Liver (tissue), 3 donors: Measurements from ENCODE around the gene BFAR.

Source experiments
- ATF3 ChIP-seq: IDR thresholded peaks from 2 replicates; pipeline ENCODE4 v1.6.1; 2016; ENCODE audit warnings: antibody characterized with exemption
- CTCF ChIP-seq: fragments of 150-350 bp; IDR thresholded peaks from 2 replicates; pipeline ENCODE4 v1.5.1; 2017; ENCODE audit warnings: improper control_type of control experiment, low read depth, low read length; ENCODE audit not compliant: missing input control
- EGR1 ChIP-seq, 2 donors: IDR thresholded peaks; 2 replicates each; pipeline ENCODE4 v1.6.1; 2016 to 2018; ENCODE audit warnings: antibody characterized with exemption in 2 of 2, low read depth in 2 of 2
- GABPA ChIP-seq, 2 donors: IDR thresholded peaks in 1 of 2; conservative IDR thresholded peaks in 1 of 2; 2 replicates each; pipeline ENCODE4 v1.6.1; 2016; ENCODE audit warnings: antibody characterized with exemption in 2 of 2, mild to moderate bottlenecking in 1 of 2, moderate library complexity in 1 of 2
- HNF4G ChIP-seq: IDR thresholded peaks from 2 replicates; pipeline ENCODE4 v1.6.1; 2016; ENCODE audit warnings: antibody characterized with exemption
- JUND ChIP-seq, 2 donors: IDR thresholded peaks; 2 replicates each; pipeline ENCODE4 v1.6.1; 2016; ENCODE audit warnings: antibody characterized with exemption in 2 of 2
- MAX ChIP-seq: IDR thresholded peaks from 2 replicates; pipeline ENCODE4 v1.6.1; 2016; ENCODE audit warnings: antibody characterized with exemption
- RAD21 ChIP-seq, 2 donors: IDR thresholded peaks; 2 replicates each; pipeline ENCODE4 v1.6.1; 2016; ENCODE audit warnings: antibody characterized with exemption in 2 of 2, mild to moderate bottlenecking in 2 of 2
- REST ChIP-seq: IDR thresholded peaks from 2 replicates; pipeline ENCODE4 v1.6.1; 2016; ENCODE audit warnings: antibody characterized with exemption, mild to moderate bottlenecking
- RXRA ChIP-seq, 2 donors: IDR thresholded peaks; 2 replicates each; pipeline ENCODE4 v1.6.1; 2017 to 2018; ENCODE audit warnings: antibody characterized with exemption in 2 of 2, mild to moderate bottlenecking in 1 of 2
- SP1 ChIP-seq: IDR thresholded peaks from 2 replicates; pipeline ENCODE4 v1.6.1; 2018; ENCODE audit warnings: antibody characterized with exemption, mild to moderate bottlenecking
- TAF1 ChIP-seq: conservative IDR thresholded peaks from 2 replicates; pipeline ENCODE4 v1.6.1; 2016; ENCODE audit warnings: antibody characterized with exemption, mild to moderate bottlenecking
- YY1 ChIP-seq: IDR thresholded peaks from 2 replicates; pipeline ENCODE4 v1.6.1; 2016; ENCODE audit warnings: antibody characterized with exemption, mild to moderate bottlenecking
- TF ChIP-seq, protein P1 (sequence below): IDR thresholded peaks from 2 replicates; pipeline ENCODE4 v1.6.1; 2016; ENCODE audit warnings: antibody characterized with exemption
- donor health status: healthy.
- donor health status: healthy.

GRCh38 chr16:14586637-14587305 is 46.0 kb upstream of the BFAR start:
- TF ChIP-seq ATF3, result no peak
- TF ChIP-seq CTCF, result no peak
- no peak for TF ChIP-seq HNF4G
- TF ChIP-seq REST, result no peak
- no peak for TF ChIP-seq MAX
- no peak for TF ChIP-seq JUND (IDR thresholded peaks at IDR 0.05)
- TF ChIP-seq GABPA (IDR thresholded peaks at IDR 0.05 in 1 of 2, conservative IDR thresholded peaks at IDR 0.05 in 1 of 2), result no peak
- TF ChIP-seq SP1, result no peak
- no peak for TF ChIP-seq TAF1
- TF ChIP-seq, protein P1, sequence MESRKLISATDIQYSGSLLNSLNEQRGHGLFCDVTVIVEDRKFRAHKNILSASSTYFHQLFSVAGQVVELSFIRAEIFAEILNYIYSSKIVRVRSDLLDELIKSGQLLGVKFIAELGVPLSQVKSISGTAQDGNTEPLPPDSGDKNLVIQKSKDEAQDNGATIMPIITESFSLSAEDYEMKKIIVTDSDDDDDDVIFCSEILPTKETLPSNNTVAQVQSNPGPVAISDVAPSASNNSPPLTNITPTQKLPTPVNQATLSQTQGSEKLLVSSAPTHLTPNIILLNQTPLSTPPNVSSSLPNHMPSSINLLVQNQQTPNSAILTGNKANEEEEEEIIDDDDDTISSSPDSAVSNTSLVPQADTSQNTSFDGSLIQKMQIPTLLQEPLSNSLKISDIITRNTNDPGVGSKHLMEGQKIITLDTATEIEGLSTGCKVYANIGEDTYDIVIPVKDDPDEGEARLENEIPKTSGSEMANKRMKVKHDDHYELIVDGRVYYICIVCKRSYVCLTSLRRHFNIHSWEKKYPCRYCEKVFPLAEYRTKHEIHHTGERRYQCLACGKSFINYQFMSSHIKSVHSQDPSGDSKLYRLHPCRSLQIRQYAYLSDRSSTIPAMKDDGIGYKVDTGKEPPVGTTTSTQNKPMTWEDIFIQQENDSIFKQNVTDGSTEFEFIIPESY, result no peak
- no peak for TF ChIP-seq YY1
- TF ChIP-seq RXRA (IDR thresholded peaks at IDR 0.05), result no peak
- no peak for TF ChIP-seq RAD21 (IDR thresholded peaks at IDR 0.05)
- no peak for TF ChIP-seq EGR1 (IDR thresholded peaks at IDR 0.05; ENCODE audit: low read depth in 2 of 2)
